Osteoblast (primary cell): ENCODE measurements around the gene SPAG7. TPM values are rescaled to one million over a fixed set of nuclear protein-coding genes. Genes with fewer than 3 reads are reported as not detected.
A peak's percentile ranks its signal among the peaks of the same experiment; 100 is the strongest.
"Not testable (repeated sequence)": the region's sequence is repeated elsewhere in the genome, so short reads cannot be mapped to it uniquely, and the experiment has no call there.

Source experiments
- DNase-seq: peaks from one replicate; pipeline ENCODE4 v3.0.0; 2011; ENCODE audit warnings: low spot score, mixed read lengths; ENCODE audit not compliant: insufficient read length; ENCODE audit errors: missing footprints
- H2AFZ ChIP-seq: 2 replicates; pipeline ENCODE4 v1.6.0; 2011; ENCODE audit warnings: mild to moderate bottlenecking, low read length
- H3K27ac ChIP-seq: 2 replicates; pipeline ENCODE4 v1.5.1; 2011; ENCODE audit warnings: mild to moderate bottlenecking, low read depth, low read length, moderate library complexity
- H3K27me3 ChIP-seq: 2 replicates; pipeline ENCODE4 v1.6.0; 2012; ENCODE audit warnings: mild to moderate bottlenecking, control low read depth, inconsistent platforms, low read length, moderate library complexity; ENCODE audit not compliant: insufficient read depth
- H3K36me3 ChIP-seq: 2 replicates; pipeline ENCODE4 v1.5.1; 2011; ENCODE audit warnings: mild to moderate bottlenecking, low read length, control low read depth, moderate library complexity; ENCODE audit not compliant: insufficient read depth
- H3K4me1 ChIP-seq: 2 replicates; pipeline ENCODE4 v1.5.1; 2011; ENCODE audit warnings: mild to moderate bottlenecking, low read length, control low read depth, moderate library complexity; ENCODE audit not compliant: insufficient read depth
- H3K4me2 ChIP-seq: 2 replicates; pipeline ENCODE4 v1.6.0; 2011; ENCODE audit warnings: mild to moderate bottlenecking, low read length; ENCODE audit not compliant: insufficient read depth
- H3K4me3 ChIP-seq: fragments of 200-600 bp; sonication (generic); 3 replicates; pipeline ENCODE4 v1.5.1; 2012; ENCODE audit warnings: mild to moderate bottlenecking, low read length, inconsistent platforms; ENCODE audit not compliant: insufficient read depth
- H3K79me2 ChIP-seq: 2 replicates; pipeline ENCODE4 v1.6.0; 2012; ENCODE audit warnings: mild to moderate bottlenecking, low read length, control low read depth, inconsistent platforms; ENCODE audit not compliant: insufficient read depth
- H3K9me3 ChIP-seq: 2 replicates; pipeline ENCODE4 v1.5.1; 2011; ENCODE audit warnings: low read depth, low read length, control low read depth
- H4K20me1 ChIP-seq: 2 replicates; pipeline ENCODE4 v1.6.0; 2012; ENCODE audit warnings: mild to moderate bottlenecking, low read length, control low read depth; ENCODE audit not compliant: insufficient read depth
- CTCF ChIP-seq: IDR thresholded peaks from 2 replicates; pipeline ENCODE4 v1.5.1; 2011; ENCODE audit warnings: mild to moderate bottlenecking, low read depth, low read length, moderate library complexity; ENCODE audit errors: extremely low read depth
- total RNA-seq: library from RNA; depleted of rRNA; stranded (reverse); fragments of >200 nt; gene quantifications from 2 replicates; pipeline ENCODE4 v1.2.3, GENCODE V29; 2012

Gene SPAG7
- total RNA-seq, 1 donor, result 34.0 TPM

GRCh38 chr17:4921320-4921719 lies 46.3 kb downstream of the SPAG7 start:
- H3K4me2 ChIP-seq, result no peak overlapping the region
- peaks cover 13% of the 10 kb centered on the region for H3K4me1 ChIP-seq
- no peak overlapping the region for H3K27ac ChIP-seq
- H3K36me3 ChIP-seq, result no peaks in the 10 kb centered on the region
- H4K20me1 ChIP-seq, result no peaks in the 10 kb centered on the region
- DNase-seq, result no peak
- no peak overlapping the region for H2AFZ ChIP-seq
- TF ChIP-seq CTCF, result no peak
- H3K27me3 ChIP-seq, result no peaks in the 10 kb centered on the region
- H3K4me3 ChIP-seq, result no peak overlapping the region
- H3K9me3 ChIP-seq, result no peaks in the 10 kb centered on the region
- no peaks in the 10 kb centered on the region for H3K79me2 ChIP-seq

- H3K4me1 ChIP-seq, result peaks cover 13% of the 10 kb centered on the region
- TF ChIP-seq CTCF, result no peak
- no peak overlapping the region for H3K4me3 ChIP-seq
- H3K27me3 ChIP-seq, result no peaks in the 10 kb centered on the region
- no peaks in the 10 kb centered on the region for H4K20me1 ChIP-seq
- H3K4me2 ChIP-seq, result peak overlapping the region; percentile 40
- H3K9me3 ChIP-seq, result no peaks in the 10 kb centered on the region
- DNase-seq, result no peak
- no peaks in the 10 kb centered on the region for H3K36me3 ChIP-seq
- H3K79me2 ChIP-seq, result no peaks in the 10 kb centered on the region
- H3K27ac ChIP-seq, result peak overlapping the region; percentile 24
- no peak overlapping the region for H2AFZ ChIP-seq
Measured at GRCh38 chr17:4920351-4921048, 47.1 kb downstream of the SPAG7 start.

- Histone ChIP-seq H3K4me1 (peaks cover 13% of the 10 kb centered on the region), H4K20me1 (no peaks in the 10 kb centered on the region), H2AFZ (no peak overlapping the region), H3K36me3 (no peaks in the 10 kb centered on the region), H3K9me3 (no peaks in the 10 kb centered on the region), H3K27ac (no peak overlapping the region), H3K79me2 (no peaks in the 10 kb centered on the region), H3K4me2 (peak overlapping the region; percentile 9), H3K4me3 (no peak overlapping the region), H3K27me3 (no peaks in the 10 kb centered on the region)
- DNase-seq, result no peak
- TF ChIP-seq CTCF, result no peak
Measured at GRCh38 chr17:4919511-4920047, 48.0 kb downstream of the SPAG7 start.

GRCh38 chr17:4914551-4914950 lies 53.1 kb downstream of the SPAG7 start:
- H3K27ac ChIP-seq, H4K20me1 ChIP-seq, H3K4me1 ChIP-seq, DNase-seq, H2AFZ ChIP-seq, H3K4me3 ChIP-seq, H3K79me2 ChIP-seq, H3K9me3 ChIP-seq, H3K27me3 ChIP-seq, H3K4me2 ChIP-seq, H3K36me3 ChIP-seq: not testable (repeated sequence)
